HG03571 (cell line): ENCODE results near the gene ARMC5.
"Not testable (repeated sequence)": the region's sequence is repeated elsewhere in the genome, so short reads cannot be mapped to it uniquely, and the experiment has no call there.

Experiments
- ATAC-seq: cut with Tn5 transposase; IDR thresholded peaks from one replicate; pipeline ENCODE4 v1.9.1; 2021; ENCODE audit not compliant: unreplicated experiment

Gene ARMC5

DNA sequence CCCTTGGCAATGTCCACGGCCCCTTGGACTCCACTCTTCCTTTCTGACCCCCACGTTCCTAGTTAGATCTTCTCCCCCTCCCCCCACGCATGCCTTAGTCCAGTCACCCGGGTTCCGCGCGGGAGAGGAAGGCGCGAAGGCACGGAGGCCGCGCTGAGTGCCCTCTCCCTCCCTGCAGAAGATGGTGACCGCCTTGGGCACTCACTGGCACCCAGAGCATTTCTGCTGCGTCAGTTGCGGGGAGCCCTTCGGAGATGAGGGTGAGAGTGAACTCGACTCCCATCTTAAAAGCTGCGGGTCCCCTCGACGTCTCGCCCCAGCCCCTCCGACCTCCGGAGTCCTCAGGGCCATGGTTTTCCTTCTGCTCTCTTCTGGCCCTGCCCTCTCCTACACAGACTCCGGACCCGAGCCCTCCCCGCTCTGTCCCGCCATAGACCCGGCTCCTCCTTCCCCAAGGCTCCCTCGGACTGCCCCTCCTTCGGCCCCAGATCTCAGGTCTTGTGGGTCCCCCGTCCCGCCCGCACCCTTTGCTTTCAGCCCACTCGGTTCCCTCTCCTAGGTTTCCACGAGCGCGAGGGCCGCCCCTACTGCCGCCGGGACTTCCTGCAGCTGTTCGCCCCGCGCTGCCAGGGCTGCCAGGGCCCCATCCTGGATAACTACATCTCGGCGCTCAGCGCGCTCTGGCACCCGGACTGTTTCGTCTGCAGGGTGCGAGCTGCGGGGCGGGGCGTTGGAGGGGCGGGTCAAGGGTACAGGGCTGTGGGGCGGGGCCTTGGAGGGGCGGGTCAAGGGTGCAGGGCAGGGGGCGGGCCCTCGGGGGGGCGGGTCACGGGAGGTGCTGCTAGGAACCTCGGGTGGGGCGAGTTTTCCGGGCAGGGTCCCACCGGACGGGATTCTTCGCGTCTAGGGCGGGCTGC lies 17.3 kb downstream of the ARMC5 start:
- ATAC-seq = peak; percentile 62

DNA sequence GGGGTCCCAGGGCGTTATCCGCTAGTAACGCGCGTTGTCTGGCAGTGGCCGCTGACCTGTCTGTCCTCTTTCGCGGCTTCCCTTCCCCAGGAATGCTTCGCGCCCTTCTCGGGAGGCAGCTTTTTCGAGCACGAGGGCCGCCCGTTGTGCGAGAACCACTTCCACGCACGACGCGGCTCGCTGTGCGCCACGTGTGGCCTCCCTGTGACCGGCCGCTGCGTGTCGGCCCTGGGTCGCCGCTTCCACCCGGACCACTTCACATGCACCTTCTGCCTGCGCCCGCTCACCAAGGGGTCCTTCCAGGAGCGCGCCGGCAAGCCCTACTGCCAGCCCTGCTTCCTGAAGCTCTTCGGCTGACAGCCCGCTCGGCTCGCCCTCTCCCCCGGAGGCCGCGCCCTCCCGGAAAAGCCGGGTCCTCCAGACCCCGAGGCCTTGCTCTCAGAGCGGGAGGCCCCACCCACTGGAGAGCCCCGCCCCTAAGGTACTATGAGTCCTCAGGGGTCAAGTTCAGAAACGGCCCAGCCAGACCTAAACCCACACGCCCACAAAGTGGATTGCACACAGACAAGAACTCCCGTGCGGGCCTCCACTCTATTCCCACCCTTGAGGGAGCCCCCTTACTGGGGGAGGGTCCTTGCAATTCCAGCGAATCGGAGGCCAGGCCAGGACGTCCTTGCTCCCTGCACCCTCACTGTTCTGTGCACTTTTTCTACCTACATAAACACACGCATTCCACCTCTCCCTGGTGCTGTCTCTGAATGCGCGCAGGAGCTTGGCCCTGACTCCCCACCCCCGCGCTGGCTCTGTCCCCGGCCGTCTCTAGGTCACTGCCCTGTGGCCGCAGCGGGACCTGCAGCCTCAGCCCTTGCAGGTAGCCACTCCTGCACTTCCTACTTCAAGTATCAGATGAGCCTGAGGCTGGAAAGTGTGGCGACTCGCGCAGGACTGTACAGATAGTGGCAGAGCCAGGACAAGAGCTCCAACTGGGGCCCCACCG lies 18.2 kb downstream of the ARMC5 start:
- ATAC-seq = no peak

GRCh38 chr16:31478956-31479355 lies 19.7 kb downstream of the ARMC5 start:
- no peak for ATAC-seq

DNA sequence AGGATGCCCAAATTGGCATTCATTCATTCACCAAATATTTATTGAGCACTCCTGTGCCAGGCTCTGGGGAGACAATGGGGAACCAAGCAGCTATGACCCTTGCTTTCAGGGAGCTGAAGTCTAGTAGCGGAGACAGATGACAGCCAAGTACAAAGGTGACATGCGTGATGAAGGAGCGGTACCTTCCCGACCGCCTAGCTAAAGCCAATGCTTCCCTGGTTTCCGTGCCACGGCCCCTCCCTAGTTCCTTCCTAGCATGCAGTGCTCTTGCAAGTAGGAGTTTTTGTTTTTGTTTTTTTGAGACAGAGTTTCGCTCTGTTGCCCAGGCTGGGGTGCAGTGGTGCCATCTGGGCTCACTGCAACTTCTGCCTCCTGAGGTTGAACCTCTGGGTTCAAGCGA lies 20.4 kb downstream of the ARMC5 start:
- ATAC-seq = no peak

GRCh38 chr16:31480851-31481536 lies 21.7 kb downstream of the ARMC5 start:
- no peak for ATAC-seq

- no peak for ATAC-seq
These were observed 23.8 kb downstream of the ARMC5 start, which contains the start of gene SLC5A2 for GRCh38 chr16:31483081-31483480. Gene SLC5A2, plus strand, starts transcription at chr16:31483123. Its CDS starts 14 bp downstream, at chr16:31483137.

DNA sequence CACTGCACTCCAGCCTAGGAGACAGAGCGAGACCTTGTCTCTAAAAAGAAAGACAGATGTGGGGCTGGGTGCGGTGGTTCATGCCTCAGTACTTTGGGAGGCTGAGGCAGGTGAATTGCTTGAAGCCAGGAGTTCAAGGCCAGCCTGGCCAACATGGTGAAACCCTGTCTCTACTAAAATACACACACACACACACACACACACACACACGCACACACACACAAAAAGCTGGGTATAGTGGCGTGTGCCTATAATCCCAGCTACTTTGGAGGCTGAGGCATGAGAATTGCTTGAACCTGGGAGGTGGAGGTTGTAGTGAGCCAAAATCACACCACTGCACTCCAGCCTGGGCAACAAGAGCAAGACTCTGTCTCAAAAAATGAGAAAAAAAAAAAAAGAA lies 24.7 kb downstream of the ARMC5 start:
- ATAC-seq = not testable (repeated sequence)

GRCh38 chr16:31484491-31485171 lies 25.3 kb downstream of the ARMC5 start:
- no peak for ATAC-seq

- ATAC-seq = no peak
These were observed 26.3 kb downstream of the ARMC5 start for GRCh38 chr16:31485571-31485970.

DNA sequence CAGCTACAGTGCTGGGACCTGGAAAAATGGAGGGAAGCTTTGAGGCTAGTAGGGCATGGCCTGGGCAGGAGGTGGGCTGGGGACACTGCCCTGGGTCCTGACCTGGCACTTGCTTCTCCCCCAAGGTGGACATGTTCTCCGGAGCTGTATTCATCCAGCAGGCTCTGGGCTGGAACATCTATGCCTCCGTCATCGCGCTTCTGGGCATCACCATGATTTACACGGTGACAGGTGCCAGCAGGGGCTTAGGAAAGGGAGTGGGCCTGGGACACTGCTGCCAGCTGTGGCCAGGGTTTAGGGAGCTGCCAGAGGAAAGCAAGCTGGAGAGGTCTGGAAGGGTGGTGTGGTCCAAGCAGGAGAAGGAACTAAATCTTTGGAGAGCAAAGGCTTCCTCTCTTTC lies 26.7 kb downstream of the ARMC5 start:
- ATAC-seq = no peak

DNA sequence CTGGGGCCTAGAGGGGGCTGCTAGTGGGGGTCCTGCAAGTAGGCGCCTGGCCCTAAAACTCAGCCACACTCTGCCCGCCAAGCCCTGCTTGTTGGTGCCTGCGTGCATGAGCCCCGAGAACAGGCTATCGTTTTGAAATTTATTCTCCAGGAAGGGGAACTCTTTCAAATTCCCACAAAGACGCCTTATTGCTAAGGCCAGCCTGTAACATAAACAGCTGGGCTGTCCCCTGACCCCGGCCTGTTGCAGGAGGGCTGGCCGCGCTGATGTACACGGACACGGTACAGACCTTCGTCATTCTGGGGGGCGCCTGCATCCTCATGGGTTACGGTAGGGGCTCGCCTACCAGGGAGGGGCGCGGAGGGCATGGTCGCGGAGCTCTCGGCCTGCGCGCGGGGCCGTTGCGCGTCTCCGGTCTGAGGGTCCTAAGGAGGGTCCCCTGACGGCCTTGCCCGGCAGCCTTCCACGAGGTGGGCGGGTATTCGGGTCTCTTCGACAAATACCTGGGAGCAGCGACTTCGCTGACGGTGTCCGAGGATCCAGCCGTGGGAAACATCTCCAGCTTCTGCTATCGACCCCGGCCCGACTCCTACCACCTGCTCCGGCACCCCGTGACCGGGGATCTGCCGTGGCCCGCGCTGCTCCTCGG lies 27.9 kb downstream of the ARMC5 start:
- no peak for ATAC-seq

DNA sequence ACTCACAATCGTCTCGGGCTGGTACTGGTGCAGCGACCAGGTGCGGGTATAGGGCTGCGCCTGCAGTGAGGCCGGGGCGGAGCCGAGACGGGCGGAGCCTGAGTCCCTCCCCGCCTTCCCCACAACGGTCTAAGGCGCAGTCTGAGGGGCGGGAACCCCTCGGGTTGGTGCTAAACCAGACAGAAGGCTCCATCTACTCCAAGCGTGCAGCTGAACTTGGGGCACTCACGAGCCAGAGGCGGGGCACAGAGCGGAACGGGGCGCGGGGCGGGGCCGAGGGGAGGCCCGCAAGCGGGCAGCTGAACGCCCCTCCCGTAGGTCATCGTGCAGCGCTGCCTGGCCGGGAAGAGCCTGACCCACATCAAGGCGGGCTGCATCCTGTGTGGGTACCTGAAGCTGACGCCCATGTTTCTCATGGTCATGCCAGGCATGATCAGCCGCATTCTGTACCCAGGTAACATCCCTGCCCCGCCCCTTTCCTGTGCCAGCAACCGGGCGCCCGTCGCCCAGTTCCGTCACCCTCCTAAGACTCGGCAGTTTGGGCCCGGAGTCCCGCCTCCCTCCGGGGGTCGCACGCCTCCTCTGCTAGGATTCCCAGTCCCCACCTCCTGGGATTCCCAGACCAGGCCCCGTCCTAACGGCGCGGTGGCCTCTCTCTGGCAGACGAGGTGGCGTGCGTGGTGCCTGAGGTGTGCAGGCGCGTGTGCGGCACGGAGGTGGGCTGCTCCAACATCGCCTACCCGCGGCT lies 28.6 kb downstream of the ARMC5 start:
- peak; percentile 63 for ATAC-seq

GRCh38 chr16:31488468-31489297 lies 29.4 kb downstream of the ARMC5 start:
- ATAC-seq = no peak

- ATAC-seq = no peak
These were observed 29.9 kb downstream of the ARMC5 start for GRCh38 chr16:31489298-31489564.

GRCh38 chr16:31489616-31490584 lies 30.6 kb downstream of the ARMC5 start:
- no peak for ATAC-seq

DNA sequence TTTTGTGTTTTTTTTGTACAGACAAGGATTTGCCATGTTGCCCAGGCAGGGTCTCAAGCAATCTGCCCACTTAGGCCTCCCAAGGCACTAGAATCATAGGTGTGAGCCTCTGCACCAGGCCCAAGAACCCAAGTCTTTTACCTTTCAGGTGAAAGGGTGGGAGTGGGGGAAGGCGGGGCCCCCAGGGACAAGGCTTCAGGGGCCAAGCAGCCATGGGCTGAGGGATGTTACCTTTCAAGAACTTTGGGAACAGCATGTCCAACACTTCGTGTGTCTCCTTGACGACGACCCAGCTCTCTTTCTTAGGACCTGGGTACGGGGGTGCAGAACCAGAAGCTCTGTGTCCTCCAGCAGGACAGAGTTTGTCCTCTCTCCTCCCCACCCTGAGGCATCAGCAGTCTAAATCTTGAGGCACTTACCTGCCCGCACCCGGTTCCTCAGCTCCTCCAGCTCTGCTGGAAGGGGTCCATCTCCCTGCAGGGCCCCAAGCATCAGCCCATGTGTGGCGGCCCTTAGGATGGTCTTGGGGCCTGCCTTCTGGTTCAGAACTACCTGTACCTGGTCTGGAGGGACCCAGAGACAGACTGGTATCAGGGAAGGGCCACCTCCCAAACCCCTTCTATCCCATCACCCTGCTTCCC lies 32.6 kb downstream of the ARMC5 start:
- no peak for ATAC-seq
